Breast epithelium (tissue), 3 donors: ENCODE measurements around the gene SYTL3.

Experiments used
- POLR2A ChIP-seq: fragments of 450-650 bp; IDR thresholded peaks from one replicate; pipeline ENCODE4 v1.6.1; 2016; ENCODE audit warnings: antibody characterized with exemption, mild to moderate bottlenecking, moderate library complexity
- POLR2AphosphoS5 ChIP-seq, 3 donors: sonication (generic); formaldehyde crosslinking; IDR thresholded peaks; one replicate each; pipeline ENCODE4 v1.6.1; 2017; ENCODE audit warnings: antibody characterized with exemption in 3 of 3
- TF ChIP-seq, protein P1 (sequence below), 3 donors: fragments of 450-650 bp; IDR thresholded peaks; one replicate each; pipeline ENCODE4 v1.5.1; 2016 to 2017; ENCODE audit warnings: antibody characterized with exemption in 3 of 3, mild to moderate bottlenecking in 3 of 3, moderate library complexity in 3 of 3

GRCh38 chr6:158662607-158662953, 12.7 kb downstream of the SYTL3 start:
- TF ChIP-seq POLR2AphosphoS5 (IDR thresholded peaks at IDR 0.05) (no peak), POLR2A (no peak)
- TF ChIP-seq, protein P1, sequence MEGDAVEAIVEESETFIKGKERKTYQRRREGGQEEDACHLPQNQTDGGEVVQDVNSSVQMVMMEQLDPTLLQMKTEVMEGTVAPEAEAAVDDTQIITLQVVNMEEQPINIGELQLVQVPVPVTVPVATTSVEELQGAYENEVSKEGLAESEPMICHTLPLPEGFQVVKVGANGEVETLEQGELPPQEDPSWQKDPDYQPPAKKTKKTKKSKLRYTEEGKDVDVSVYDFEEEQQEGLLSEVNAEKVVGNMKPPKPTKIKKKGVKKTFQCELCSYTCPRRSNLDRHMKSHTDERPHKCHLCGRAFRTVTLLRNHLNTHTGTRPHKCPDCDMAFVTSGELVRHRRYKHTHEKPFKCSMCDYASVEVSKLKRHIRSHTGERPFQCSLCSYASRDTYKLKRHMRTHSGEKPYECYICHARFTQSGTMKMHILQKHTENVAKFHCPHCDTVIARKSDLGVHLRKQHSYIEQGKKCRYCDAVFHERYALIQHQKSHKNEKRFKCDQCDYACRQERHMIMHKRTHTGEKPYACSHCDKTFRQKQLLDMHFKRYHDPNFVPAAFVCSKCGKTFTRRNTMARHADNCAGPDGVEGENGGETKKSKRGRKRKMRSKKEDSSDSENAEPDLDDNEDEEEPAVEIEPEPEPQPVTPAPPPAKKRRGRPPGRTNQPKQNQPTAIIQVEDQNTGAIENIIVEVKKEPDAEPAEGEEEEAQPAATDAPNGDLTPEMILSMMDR (IDR thresholded peaks at IDR 0.05) = no peak
